Caco-2 (cell line): ENCODE measurements around the gene DMRTC2. TPM values are rescaled to one million over a fixed set of nuclear protein-coding genes. Genes with fewer than 3 reads are reported as not detected.

Experiments used
- BruUV-seq: library from RNA; stranded (reverse); fragments of 400-500 nt; replicated peaks from 2 replicates; lab custom pipeline; 2021; lab: Mats Ljungman, UMichigan
- CTCF ChIA-PET: fragments of 300-600 bp; sonication (Branson Sonifier 250); formaldehyde crosslinking; loops from one replicate; lab custom pipeline; 2022; ENCODE audit warnings: antibody characterized with exemption; lab: Charles Lee
- POLR2A ChIA-PET: fragments of 300-600 bp; sonication (Branson Sonifier 250); formaldehyde crosslinking; loops from one replicate; lab custom pipeline; 2022; ENCODE audit warnings: antibody characterized with exemption; lab: Charles Lee
- DNase-seq, 2 experiments: peaks; one replicate each; pipeline versions ENCODE4 v3.0.0 to v3.0.0-alpha.2; 2020 to 2022
- H3K27me3 ChIP-seq: replicated peaks from 2 replicates; pipeline ENCODE4 v1.6.0; 2011; ENCODE audit warnings: low read length; ENCODE audit not compliant: control insufficient read depth, insufficient read depth
- H3K36me3 ChIP-seq: 2 replicates; pipeline ENCODE4 v1.5.1; 2011; ENCODE audit warnings: low read length; ENCODE audit not compliant: control insufficient read depth, insufficient read depth
- H3K4me1 ChIP-seq: fragments of 250-450 bp; sonication (Bioruptor Pico); 2 replicates; pipeline ENCODE4 v1.5.1; 2020; ENCODE audit warnings: mild to moderate bottlenecking
- H3K4me3 ChIP-seq: 2 replicates; pipeline ENCODE4 v1.5.1; 2011; ENCODE audit warnings: low read depth, mild to moderate bottlenecking, control low read depth, low read length
- H3K9me3 ChIP-seq: fragments of 250-450 bp; sonication (Bioruptor Pico); 2 replicates; pipeline ENCODE4 v1.5.1; 2020; ENCODE audit warnings: mild to moderate bottlenecking, moderate library complexity
- H3K27ac Mint-ChIP-seq: one replicate; pipeline ENCODE4 v1.8.0; 2022; ENCODE audit warnings: mixed read lengths; ENCODE audit not compliant: unreplicated experiment
- H3K27me3 Mint-ChIP-seq: one replicate; pipeline ENCODE4 v1.8.0; 2022; ENCODE audit warnings: mixed read lengths; ENCODE audit not compliant: insufficient read depth, unreplicated experiment
- H3K36me3 Mint-ChIP-seq: one replicate; pipeline ENCODE4 v1.8.0; 2022; ENCODE audit warnings: mild to moderate bottlenecking, mixed read lengths; ENCODE audit not compliant: insufficient read depth, unreplicated experiment
- H3K4me1 Mint-ChIP-seq: one replicate; pipeline ENCODE4 v1.8.0; 2022; ENCODE audit warnings: low read depth, mixed read lengths; ENCODE audit not compliant: unreplicated experiment
- H3K4me3 Mint-ChIP-seq: one replicate; pipeline ENCODE4 v1.8.0; 2022; ENCODE audit warnings: mild to moderate bottlenecking, moderate library complexity, mixed read lengths; ENCODE audit not compliant: unreplicated experiment
- H3K9me3 Mint-ChIP-seq: one replicate; pipeline ENCODE4 v1.8.0; 2022; ENCODE audit warnings: mixed read lengths; ENCODE audit not compliant: unreplicated experiment
- CTCF ChIP-seq, 2 experiments: fragments of 200-600 bp in 1 of 2; IDR thresholded peaks; 1 replicate in 1 of 2; 2 replicates in 1 of 2; pipeline versions ENCODE4 v1.5.1 to v1.8.0; 2011 to 2022; ENCODE audit warnings: antibody characterized with exemption in 1 of 2, control low read depth in 1 of 2, inconsistent platforms in 1 of 2, low read depth in 1 of 2, low read length in 1 of 2, mild to moderate bottlenecking in 1 of 2, moderate library complexity in 1 of 2; ENCODE audit not compliant: insufficient read depth in 1 of 2, severe bottlenecking in 1 of 2, unreplicated experiment in 1 of 2
- intact Hi-C: fragments of 100-400 bp; cut with micrococcal nuclease; formaldehyde crosslinking; loops from one replicate; pipeline ENCODE4 v1.10.0; 2022; ENCODE audit not compliant: unreplicated experiment
- total RNA-seq: library from RNA; stranded (reverse); gene quantifications from 2 replicates; pipeline ENCODE4 v1.2.3, GENCODE V29; 2022

Gene DMRTC2
- total RNA-seq, 1 experiment from 2014 or later, result not detected

DNA sequence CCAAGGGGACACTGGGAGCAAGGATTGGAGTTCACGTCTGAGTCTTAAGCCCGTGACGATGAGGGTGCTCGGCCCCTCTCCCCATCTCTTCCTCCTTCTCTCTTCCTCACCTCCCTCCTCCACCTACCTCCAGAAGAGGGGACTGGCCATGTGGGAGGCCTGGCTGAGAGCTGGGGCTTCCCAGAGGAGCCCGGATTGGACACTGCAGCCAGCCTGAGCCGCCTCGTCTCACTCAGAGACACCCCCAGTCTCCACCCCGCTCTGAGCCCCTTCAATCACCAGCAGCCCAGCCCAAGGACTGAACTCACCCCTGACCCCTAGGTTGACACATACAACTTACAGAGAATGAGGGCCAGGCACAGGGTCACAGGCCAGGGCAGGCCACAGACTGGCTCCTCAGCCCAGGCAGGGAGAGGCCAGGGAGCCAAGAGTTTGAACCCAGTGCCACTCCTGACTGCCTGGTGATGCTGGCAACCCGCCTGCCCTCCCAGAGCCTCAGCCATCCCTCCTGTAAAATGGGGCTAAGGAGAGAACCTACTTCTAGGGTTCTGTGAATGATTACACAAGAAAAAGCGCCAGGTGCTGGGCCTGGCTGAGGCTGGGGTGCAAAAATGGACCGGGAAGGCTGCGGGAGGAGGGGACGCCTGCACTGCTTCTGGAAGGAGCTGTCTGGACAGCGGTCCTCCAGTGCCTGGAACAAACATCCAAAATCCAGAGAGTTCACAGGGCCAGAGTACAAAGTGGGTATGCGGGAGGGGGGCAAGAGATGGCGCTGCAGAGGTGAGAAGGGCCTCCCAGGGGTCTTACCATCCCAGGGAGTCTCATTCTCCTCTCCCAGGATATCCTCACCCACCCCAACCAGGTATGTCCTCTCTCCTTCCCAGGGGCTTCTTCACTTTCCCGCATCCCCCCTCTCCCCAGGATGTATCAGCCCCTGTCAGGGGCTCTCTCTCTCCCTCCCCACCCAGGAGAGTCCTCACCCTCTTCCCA lies 33.4 kb downstream of the DMRTC2 start:
- Mint-ChIP-seq H3K4me1 (peaks cover 8% of the 10 kb centered on the region), H3K36me3 (peaks cover 12% of the 10 kb centered on the region), H3K9me3 (no peaks in the 10 kb centered on the region), H3K27me3 (peaks cover 3% of the 10 kb centered on the region), H3K4me3 (no peak overlapping the region), H3K27ac (no peak overlapping the region)
- no TSS peak for BruUV-seq
- no peak overlapping the region for H3K4me3 ChIP-seq
- no peaks in the 10 kb centered on the region for H3K36me3 ChIP-seq
- no peak for TF ChIP-seq CTCF (IDR thresholded peaks at IDR 0.05; ENCODE audit: insufficient read depth in 1 of 2, low read depth in 1 of 2, low read length in 1 of 2, severe bottlenecking in 1 of 2, unreplicated experiment in 1 of 2)
- H3K4me1 ChIP-seq, result no peaks in the 10 kb centered on the region
- no peaks in the 10 kb centered on the region for H3K27me3 ChIP-seq
- POLR2A ChIA-PET, result no interaction called here
- intact Hi-C loops, result no loop called here
- H3K9me3 ChIP-seq, result no peaks in the 10 kb centered on the region
- no peak for DNase-seq
- CTCF ChIA-PET, result no interaction called here

- no TSS peak for BruUV-seq
- no peaks in the 10 kb centered on the region for H3K9me3 ChIP-seq
- no peak for TF ChIP-seq CTCF (IDR thresholded peaks at IDR 0.05; ENCODE audit: insufficient read depth in 1 of 2, low read depth in 1 of 2, low read length in 1 of 2, severe bottlenecking in 1 of 2, unreplicated experiment in 1 of 2)
- no peak overlapping the region for H3K4me3 Mint-ChIP-seq
- ChIA-PET POLR2A (no interaction called here), CTCF (no interaction called here)
- peaks cover 3% of the 10 kb centered on the region for H3K27me3 Mint-ChIP-seq
- H3K36me3 ChIP-seq, result no peaks in the 10 kb centered on the region
- no peak overlapping the region for H3K27ac Mint-ChIP-seq
- no peaks in the 10 kb centered on the region for H3K9me3 Mint-ChIP-seq
- peaks cover 8% of the 10 kb centered on the region for H3K4me1 Mint-ChIP-seq
- DNase-seq, result no peak
- no peaks in the 10 kb centered on the region for H3K4me1 ChIP-seq
- H3K36me3 Mint-ChIP-seq, result peaks cover 7% of the 10 kb centered on the region
- H3K4me3 ChIP-seq, result no peak overlapping the region
- no peaks in the 10 kb centered on the region for H3K27me3 ChIP-seq
- intact Hi-C loops, result no loop called here
Measured at GRCh38 chr19:41879080-41879479, 34.2 kb downstream of the DMRTC2 start.

DNA sequence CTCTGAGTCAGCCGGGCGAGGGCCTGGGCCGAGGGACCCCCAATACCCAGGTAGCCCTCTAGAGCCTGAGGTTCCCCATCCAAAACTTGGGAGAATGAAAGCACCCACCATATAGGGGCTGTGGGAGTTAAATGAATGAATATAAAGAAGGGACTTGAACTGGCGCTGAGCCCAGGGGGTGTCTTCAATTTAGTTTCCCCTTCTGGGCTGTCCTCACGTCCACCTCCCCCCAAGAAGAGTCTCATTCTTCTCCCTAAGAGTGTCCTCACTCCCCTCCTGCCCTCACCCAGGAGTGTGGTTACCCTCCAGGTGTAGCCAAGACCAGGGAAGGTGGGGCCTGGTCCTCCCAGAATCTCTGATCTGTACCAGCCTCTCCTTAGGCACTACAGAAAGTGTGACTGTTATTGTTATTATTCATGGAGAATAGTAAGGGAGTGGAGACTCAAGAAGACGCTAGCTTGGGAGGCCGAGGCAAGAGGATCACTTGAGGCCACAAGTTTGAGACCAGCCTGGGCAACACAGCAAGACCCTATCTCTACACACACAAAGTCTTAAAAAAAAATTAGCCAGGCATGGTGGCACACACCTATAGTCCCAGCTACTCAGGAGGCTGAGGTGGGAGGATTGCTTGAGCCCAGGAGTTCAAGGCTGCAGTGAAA lies 35.0 kb downstream of the DMRTC2 start:
- CTCF ChIA-PET, result interaction anchor here (0.8 kb wide), 1 partner anchor 244 kb away, joined by 3 read pairs; no protein-coding TSS in a partner anchor
- H3K27ac Mint-ChIP-seq, result no peak overlapping the region
- intact Hi-C loops, result loop anchor here (5.0 kb wide), 1 partner anchor 198 kb away; the partner anchor contains the start of gene ZNF574

More for the DNA sequence above, 35.0 kb downstream of the DMRTC2 start:
- DNase-seq, result no peak
- no peak overlapping the region for H3K4me3 ChIP-seq
- TF ChIP-seq CTCF (IDR thresholded peaks at IDR 0.05; ENCODE audit: insufficient read depth in 1 of 2, low read depth in 1 of 2, low read length in 1 of 2, severe bottlenecking in 1 of 2, unreplicated experiment in 1 of 2), result no peak
- BruUV-seq, result no TSS peak
- no peaks in the 10 kb centered on the region for H3K36me3 ChIP-seq
- POLR2A ChIA-PET, result no interaction called here
- peaks cover 8% of the 10 kb centered on the region for H3K4me1 Mint-ChIP-seq
- H3K4me3 Mint-ChIP-seq, result no peak overlapping the region
- H3K27me3 ChIP-seq, result no peaks in the 10 kb centered on the region
- no peaks in the 10 kb centered on the region for H3K9me3 Mint-ChIP-seq
- H3K27me3 Mint-ChIP-seq, result peaks cover 3% of the 10 kb centered on the region
- no peaks in the 10 kb centered on the region for H3K9me3 ChIP-seq
- H3K4me1 ChIP-seq, result 0 out of 2 replicates have a peak, but pooled peaks cover under 1% of the 10 kb centered on the region
- peaks cover 7% of the 10 kb centered on the region for H3K36me3 Mint-ChIP-seq
